ENCODE results near the gene MEGF11.

Gene MEGF11

DNA sequence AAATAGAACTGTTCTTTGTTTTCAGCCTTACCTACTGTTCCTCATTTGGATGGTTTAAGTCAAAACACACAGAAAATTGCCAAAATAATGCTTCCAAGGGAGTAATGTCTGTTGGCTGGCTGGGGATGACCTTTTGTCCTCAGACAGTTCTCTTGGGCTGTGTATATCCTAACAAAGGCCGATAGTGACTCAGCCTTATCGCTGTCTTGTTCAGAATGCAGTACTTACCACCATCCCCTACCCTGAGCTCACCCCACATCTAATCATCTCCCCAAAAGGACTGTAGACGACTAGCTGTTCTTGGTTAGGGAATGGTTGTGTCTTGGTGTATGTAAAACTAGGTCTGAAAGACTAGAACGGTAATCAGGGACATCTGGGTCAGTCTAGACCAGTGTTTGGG is 349.2 kb downstream of the MEGF11 start:
- no peak overlapping the region for H3K4me3 ChIP-seq (ENCODE audit: low read depth, low read length)
- peak; percentile 65 for DNase-seq (ENCODE audit: low read depth)
- TF ChIP-seq, protein P1, sequence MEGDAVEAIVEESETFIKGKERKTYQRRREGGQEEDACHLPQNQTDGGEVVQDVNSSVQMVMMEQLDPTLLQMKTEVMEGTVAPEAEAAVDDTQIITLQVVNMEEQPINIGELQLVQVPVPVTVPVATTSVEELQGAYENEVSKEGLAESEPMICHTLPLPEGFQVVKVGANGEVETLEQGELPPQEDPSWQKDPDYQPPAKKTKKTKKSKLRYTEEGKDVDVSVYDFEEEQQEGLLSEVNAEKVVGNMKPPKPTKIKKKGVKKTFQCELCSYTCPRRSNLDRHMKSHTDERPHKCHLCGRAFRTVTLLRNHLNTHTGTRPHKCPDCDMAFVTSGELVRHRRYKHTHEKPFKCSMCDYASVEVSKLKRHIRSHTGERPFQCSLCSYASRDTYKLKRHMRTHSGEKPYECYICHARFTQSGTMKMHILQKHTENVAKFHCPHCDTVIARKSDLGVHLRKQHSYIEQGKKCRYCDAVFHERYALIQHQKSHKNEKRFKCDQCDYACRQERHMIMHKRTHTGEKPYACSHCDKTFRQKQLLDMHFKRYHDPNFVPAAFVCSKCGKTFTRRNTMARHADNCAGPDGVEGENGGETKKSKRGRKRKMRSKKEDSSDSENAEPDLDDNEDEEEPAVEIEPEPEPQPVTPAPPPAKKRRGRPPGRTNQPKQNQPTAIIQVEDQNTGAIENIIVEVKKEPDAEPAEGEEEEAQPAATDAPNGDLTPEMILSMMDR (conservative IDR thresholded peaks at IDR 0.05; ENCODE audit: low read depth, low read length) = no peak

DNA sequence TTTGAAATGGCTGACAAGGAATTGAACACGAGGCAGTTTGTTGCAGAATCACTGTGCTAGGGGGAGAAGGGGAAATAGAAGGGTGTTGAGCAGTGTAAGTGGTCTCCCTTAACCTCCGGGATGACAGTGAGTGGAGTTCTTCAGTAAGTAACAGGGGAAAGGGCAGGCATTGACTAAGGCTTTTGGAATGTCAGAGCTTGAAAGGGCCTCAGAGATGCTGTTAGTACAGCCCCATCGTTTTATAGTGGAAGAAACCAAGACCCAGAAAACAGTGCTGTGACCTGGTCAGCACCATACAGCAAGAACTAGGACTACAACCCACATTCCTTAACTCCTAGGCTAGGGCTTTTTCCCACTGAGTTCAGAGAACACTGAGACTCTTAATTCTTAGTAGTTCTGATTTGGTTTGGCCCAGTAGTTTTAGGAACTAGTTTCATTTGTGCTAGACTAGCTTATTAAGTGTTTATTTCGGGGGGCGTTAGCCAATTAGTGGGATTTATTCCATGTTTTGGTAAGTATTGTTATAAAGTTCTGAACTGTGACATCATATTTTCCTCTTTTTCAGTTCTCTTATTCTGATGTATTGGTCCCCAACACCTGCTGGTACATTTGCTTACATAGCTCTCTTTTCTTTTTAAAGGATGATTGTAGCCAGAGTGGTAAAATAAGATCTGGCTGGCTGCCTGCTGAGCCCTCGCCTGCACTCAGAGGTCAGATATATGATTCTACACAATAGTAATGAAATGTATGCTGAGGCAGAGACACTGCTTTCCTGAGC is 350.1 kb downstream of the MEGF11 start:
- TF ChIP-seq, protein P1 (conservative IDR thresholded peaks at IDR 0.05; ENCODE audit: low read depth, low read length) = no peak
- peak; percentile 88 for DNase-seq (ENCODE audit: low read depth)
- H3K4me3 ChIP-seq (ENCODE audit: low read depth, low read length) = no peak overlapping the region

DNA sequence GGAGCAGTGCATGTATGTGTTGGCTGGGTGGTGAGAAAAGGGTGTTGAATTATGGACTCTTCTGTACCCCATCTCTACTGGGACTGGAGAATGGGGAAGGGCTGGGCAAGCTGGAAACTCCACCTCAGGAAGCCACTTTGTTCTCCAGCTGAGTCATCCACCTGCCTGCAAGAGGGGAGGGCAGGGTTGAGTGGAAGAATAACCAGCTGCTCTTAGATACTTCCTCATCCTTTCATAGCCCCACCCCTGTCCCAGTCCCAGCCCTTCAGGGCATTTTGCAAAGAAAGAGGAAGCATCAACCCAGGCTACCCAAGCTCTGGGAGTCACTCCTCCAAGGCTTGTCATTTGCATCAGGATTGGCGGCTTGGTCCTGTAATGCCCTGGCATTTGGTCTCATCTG is 351.2 kb downstream of the MEGF11 start:
- H3K4me3 ChIP-seq (ENCODE audit: low read depth, low read length) = no peak overlapping the region
- TF ChIP-seq, protein P1 (conservative IDR thresholded peaks at IDR 0.05; ENCODE audit: low read depth, low read length) = no peak
- DNase-seq (ENCODE audit: low read depth) = peak; percentile 27

DNA sequence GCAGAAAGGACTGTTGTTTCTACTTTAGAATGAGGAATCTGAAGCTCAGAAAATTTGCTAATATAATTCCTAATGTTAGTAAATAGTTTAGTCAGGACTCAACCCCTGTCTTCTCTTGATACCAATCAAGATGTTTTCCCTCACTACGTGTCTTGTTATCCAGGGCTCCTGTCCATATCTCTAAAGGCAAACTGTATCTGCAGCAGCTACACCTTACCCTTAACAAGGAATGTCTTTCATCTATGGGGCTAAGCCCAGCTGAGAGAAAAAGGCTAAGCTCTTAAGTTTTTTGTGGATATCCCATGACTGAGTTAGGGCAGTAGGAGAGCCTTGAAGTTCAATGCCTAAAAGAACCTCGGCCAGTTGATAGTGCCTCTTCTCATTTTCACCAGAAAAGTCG is 351.7 kb downstream of the MEGF11 start:
- no peak for DNase-seq (ENCODE audit: low read depth)
- no peak overlapping the region for H3K4me3 ChIP-seq (ENCODE audit: low read depth, low read length)
- TF ChIP-seq, protein P1 (conservative IDR thresholded peaks at IDR 0.05; ENCODE audit: low read depth, low read length) = no peak

DNA sequence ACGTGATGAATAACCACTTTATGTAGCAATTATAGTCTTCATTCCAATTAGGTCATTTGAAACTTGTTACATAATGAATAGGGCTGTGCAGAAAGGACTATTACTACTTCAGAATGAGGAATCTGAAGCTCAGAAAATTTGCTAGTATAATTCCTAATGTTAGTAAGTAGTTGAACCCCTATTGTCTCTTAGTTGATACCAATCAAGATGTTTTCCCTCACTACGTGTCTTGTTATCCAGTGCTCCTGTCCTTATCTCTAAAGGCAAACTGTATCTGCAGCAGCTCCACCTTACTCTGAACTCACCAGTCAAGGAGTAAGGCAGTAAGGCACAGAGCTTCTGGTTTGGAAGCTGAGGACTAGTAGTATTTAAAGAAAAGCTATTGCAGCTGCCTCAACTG is 352.2 kb downstream of the MEGF11 start:
- TF ChIP-seq, protein P1 (conservative IDR thresholded peaks at IDR 0.05; ENCODE audit: low read depth, low read length) = no peak
- no peak overlapping the region for H3K4me3 ChIP-seq (ENCODE audit: low read depth, low read length)
- no peak for DNase-seq (ENCODE audit: low read depth)

DNA sequence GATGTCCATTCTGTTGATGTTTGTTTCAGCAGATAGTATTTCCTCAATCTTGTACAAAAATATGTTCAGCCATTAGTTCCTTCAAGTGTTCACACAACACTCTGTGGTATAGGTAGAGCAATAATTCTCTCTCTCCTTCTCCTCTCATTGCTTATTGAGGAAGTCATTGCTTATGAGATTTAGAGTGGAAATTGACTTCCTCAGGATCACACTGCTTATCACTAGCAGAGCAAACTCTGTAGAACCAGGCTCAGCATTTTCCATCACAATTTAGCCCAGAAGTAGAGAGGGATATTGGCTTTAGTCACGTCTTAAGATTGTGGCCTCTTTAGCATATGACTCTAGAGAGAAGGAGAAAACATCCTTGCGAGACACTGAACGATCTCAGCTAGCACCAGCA is 353.1 kb downstream of the MEGF11 start:
- TF ChIP-seq, protein P1 (conservative IDR thresholded peaks at IDR 0.05; ENCODE audit: low read depth, low read length) = no peak
- no peak overlapping the region for H3K4me3 ChIP-seq (ENCODE audit: low read depth, low read length)
- DNase-seq (ENCODE audit: low read depth) = no peak

DNA sequence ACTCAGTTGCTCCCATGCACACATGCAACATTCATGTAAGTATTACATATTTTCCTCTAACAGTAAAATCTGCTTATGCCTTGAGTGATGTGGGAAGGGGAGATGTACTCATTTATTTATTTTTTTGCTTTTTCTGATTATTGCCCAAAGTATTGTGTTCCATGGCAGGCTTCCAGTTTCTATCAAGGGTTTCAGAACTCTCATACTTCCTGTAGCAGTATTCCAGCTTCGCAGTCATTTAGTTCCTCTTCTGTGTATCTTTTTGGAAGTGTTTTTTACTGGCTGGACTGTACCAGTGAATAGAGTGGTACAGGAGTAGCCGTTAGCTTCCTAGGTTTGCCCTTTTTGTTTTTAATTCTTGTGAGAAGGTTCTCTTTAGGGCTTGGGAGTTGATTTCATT is 357.3 kb downstream of the MEGF11 start:
- TF ChIP-seq, protein P1 (conservative IDR thresholded peaks at IDR 0.05; ENCODE audit: low read depth, low read length) = no peak
- no peak overlapping the region for H3K4me3 ChIP-seq (ENCODE audit: low read depth, low read length)
- peak; percentile 65 for DNase-seq (ENCODE audit: low read depth)

Data from choroid plexus epithelial cell (primary cell).